H1 (cell line): ENCODE results near the gene NAP1L1. TPM values are rescaled to one million over a fixed set of nuclear protein-coding genes. Genes with fewer than 3 reads are reported as not detected.

Source experiments
- BCL11A ChIP-seq, 2 experiments: IDR thresholded peaks; one replicate each; pipeline ENCODE4 v1.6.1; 2011; ENCODE audit warnings: low read depth in 2 of 2, low read length in 2 of 2, mild to moderate bottlenecking in 2 of 2
- CEBPB ChIP-seq: IDR thresholded peaks from 2 replicates; pipeline ENCODE4 v1.6.1; 2012; ENCODE audit warnings: low read depth, low read length
- CTBP2 ChIP-seq: IDR thresholded peaks from 2 replicates; pipeline ENCODE4 v1.7.0; 2011; ENCODE audit warnings: borderline replicate concordance, mild to moderate bottlenecking, moderate library complexity, mixed read lengths, low read length; ENCODE audit not compliant: insufficient read depth, insufficient read length
- EGR1 ChIP-seq: IDR thresholded peaks from 2 replicates; pipeline ENCODE4 v1.6.1; 2011; ENCODE audit warnings: low read depth, low read length, borderline replicate concordance
- GABPA ChIP-seq: IDR thresholded peaks from 2 replicates; pipeline ENCODE4 v1.6.1; 2011; ENCODE audit warnings: mild to moderate bottlenecking, low read length, moderate library complexity, borderline replicate concordance; ENCODE audit not compliant: insufficient read depth
- HDAC2 ChIP-seq, 2 experiments: fragments of 300-600 bp in 1 of 2; sonication (generic) in 1 of 2; IDR thresholded peaks; 2 replicates each; pipeline ENCODE4 v1.6.1; 2011 to 2012; ENCODE audit warnings: low read depth in 2 of 2, low read length in 2 of 2, mild to moderate bottlenecking in 2 of 2, moderate library complexity in 2 of 2, borderline replicate concordance in 1 of 2, inconsistent platforms in 1 of 2
- KDM1A ChIP-seq: fragments of 200-600, 300-600 bp; sonication (generic); IDR thresholded peaks from 2 replicates; pipeline ENCODE4 v1.7.1; 2016; ENCODE audit warnings: mild to moderate bottlenecking, low read length, borderline replicate concordance
- polyA plus RNA-seq, 7 experiments: library from polyadenylated mRNA; depleted of rRNA in 3 of 7; stranded (reverse) in 5 of 7; unstranded in 2 of 7; fragments of >200 nt in 5 of 7; fragments of 200-250 nt in 2 of 7; gene quantifications; 1 replicate in 5 of 7; 2 replicates in 1 of 7; 4 replicates in 1 of 7; pipeline versions ENCODE4 v1.2.1 to v1.2.3, GENCODE V29; 2011 to 2013; ENCODE audit warnings: missing spikeins in 2 of 7, mixed read lengths in 2 of 7
- total RNA-seq: library from RNA; stranded (reverse); fragmentation: NEBNext Ultra II Directional; extraction: Animal tissue kit (Norgen Biotek cat#: 25700); gene quantifications from 2 replicates; pipeline ENCODE4 v1.2.1, GENCODE V29; 2021
- TF ChIP-seq, protein P1 (sequence below): fragments of 300-600 bp; sonication (generic); IDR thresholded peaks from 2 replicates; pipeline ENCODE4 v1.7.1; 2012; ENCODE audit warnings: low read length, moderate library complexity, mild to moderate bottlenecking, inconsistent platforms; ENCODE audit not compliant: insufficient replicate concordance

NAP1L1 gene
- total and polyA plus RNA-seq, 2 of the 8 experiments (the other 6 are each of a cell fraction or from before 2014, with no cell fraction given), result 202 to 1,159 TPM

- TF ChIP-seq CEBPB, result no peak
- TF ChIP-seq KDM1A, result no peak
- TF ChIP-seq CTBP2, result no peak
- no peak for TF ChIP-seq GABPA
- no peak for TF ChIP-seq EGR1
- TF ChIP-seq, protein P1, sequence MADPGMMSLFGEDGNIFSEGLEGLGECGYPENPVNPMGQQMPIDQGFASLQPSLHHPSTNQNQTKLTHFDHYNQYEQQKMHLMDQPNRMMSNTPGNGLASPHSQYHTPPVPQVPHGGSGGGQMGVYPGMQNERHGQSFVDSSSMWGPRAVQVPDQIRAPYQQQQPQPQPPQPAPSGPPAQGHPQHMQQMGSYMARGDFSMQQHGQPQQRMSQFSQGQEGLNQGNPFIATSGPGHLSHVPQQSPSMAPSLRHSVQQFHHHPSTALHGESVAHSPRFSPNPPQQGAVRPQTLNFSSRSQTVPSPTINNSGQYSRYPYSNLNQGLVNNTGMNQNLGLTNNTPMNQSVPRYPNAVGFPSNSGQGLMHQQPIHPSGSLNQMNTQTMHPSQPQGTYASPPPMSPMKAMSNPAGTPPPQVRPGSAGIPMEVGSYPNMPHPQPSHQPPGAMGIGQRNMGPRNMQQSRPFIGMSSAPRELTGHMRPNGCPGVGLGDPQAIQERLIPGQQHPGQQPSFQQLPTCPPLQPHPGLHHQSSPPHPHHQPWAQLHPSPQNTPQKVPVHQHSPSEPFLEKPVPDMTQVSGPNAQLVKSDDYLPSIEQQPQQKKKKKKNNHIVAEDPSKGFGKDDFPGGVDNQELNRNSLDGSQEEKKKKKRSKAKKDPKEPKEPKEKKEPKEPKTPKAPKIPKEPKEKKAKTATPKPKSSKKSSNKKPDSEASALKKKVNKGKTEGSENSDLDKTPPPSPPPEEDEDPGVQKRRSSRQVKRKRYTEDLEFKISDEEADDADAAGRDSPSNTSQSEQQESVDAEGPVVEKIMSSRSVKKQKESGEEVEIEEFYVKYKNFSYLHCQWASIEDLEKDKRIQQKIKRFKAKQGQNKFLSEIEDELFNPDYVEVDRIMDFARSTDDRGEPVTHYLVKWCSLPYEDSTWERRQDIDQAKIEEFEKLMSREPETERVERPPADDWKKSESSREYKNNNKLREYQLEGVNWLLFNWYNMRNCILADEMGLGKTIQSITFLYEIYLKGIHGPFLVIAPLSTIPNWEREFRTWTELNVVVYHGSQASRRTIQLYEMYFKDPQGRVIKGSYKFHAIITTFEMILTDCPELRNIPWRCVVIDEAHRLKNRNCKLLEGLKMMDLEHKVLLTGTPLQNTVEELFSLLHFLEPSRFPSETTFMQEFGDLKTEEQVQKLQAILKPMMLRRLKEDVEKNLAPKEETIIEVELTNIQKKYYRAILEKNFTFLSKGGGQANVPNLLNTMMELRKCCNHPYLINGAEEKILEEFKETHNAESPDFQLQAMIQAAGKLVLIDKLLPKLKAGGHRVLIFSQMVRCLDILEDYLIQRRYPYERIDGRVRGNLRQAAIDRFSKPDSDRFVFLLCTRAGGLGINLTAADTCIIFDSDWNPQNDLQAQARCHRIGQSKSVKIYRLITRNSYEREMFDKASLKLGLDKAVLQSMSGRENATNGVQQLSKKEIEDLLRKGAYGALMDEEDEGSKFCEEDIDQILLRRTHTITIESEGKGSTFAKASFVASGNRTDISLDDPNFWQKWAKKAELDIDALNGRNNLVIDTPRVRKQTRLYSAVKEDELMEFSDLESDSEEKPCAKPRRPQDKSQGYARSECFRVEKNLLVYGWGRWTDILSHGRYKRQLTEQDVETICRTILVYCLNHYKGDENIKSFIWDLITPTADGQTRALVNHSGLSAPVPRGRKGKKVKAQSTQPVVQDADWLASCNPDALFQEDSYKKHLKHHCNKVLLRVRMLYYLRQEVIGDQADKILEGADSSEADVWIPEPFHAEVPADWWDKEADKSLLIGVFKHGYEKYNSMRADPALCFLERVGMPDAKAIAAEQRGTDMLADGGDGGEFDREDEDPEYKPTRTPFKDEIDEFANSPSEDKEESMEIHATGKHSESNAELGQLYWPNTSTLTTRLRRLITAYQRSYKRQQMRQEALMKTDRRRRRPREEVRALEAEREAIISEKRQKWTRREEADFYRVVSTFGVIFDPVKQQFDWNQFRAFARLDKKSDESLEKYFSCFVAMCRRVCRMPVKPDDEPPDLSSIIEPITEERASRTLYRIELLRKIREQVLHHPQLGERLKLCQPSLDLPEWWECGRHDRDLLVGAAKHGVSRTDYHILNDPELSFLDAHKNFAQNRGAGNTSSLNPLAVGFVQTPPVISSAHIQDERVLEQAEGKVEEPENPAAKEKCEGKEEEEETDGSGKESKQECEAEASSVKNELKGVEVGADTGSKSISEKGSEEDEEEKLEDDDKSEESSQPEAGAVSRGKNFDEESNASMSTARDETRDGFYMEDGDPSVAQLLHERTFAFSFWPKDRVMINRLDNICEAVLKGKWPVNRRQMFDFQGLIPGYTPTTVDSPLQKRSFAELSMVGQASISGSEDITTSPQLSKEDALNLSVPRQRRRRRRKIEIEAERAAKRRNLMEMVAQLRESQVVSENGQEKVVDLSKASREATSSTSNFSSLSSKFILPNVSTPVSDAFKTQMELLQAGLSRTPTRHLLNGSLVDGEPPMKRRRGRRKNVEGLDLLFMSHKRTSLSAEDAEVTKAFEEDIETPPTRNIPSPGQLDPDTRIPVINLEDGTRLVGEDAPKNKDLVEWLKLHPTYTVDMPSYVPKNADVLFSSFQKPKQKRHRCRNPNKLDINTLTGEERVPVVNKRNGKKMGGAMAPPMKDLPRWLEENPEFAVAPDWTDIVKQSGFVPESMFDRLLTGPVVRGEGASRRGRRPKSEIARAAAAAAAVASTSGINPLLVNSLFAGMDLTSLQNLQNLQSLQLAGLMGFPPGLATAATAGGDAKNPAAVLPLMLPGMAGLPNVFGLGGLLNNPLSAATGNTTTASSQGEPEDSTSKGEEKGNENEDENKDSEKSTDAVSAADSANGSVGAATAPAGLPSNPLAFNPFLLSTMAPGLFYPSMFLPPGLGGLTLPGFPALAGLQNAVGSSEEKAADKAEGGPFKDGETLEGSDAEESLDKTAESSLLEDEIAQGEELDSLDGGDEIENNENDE, result no peak
- TF ChIP-seq BCL11A (IDR thresholded peaks at IDR 0.05; ENCODE audit: low read depth in 2 of 2, low read length in 2 of 2), result no peak
- TF ChIP-seq HDAC2 (IDR thresholded peaks at IDR 0.05; ENCODE audit: borderline replicate concordance in 1 of 2, low read depth in 2 of 2, low read length in 2 of 2), result no peak
These were observed 23.9 kb upstream of the NAP1L1 start (continued) for GRCh38 chr12:76108356-76108755.
